Endodermal cell (in vitro differentiated cells): ENCODE measurements around the gene SMCO4. TPM values are rescaled to one million over a fixed set of nuclear protein-coding genes. Genes with fewer than 3 reads are reported as not detected.

Experiments used
- DNase-seq: peaks from one replicate; pipeline ENCODE4 v3.0.0-alpha.2; 2017
- H3K27ac ChIP-seq: 2 replicates; pipeline ENCODE4 v1.5.1; 2013; ENCODE audit warnings: mild to moderate bottlenecking, low read depth, low read length, moderate library complexity
- H3K27me3 ChIP-seq: 2 replicates; pipeline ENCODE4 v1.6.1; 2013; ENCODE audit warnings: mild to moderate bottlenecking, low read length, moderate library complexity; ENCODE audit not compliant: insufficient read depth, control insufficient read depth, poor library complexity, severe bottlenecking
- H3K36me3 ChIP-seq: 2 replicates; pipeline ENCODE4 v1.7.0; 2013; ENCODE audit warnings: mild to moderate bottlenecking, low read length, moderate library complexity; ENCODE audit not compliant: control insufficient read depth, insufficient read depth
- H3K4me1 ChIP-seq: one replicate; pipeline ENCODE4 v1.7.0; 2013; ENCODE audit warnings: low read length; ENCODE audit not compliant: control insufficient read depth, insufficient read depth
- H3K4me3 ChIP-seq: 2 replicates; pipeline ENCODE4 v1.5.1; 2013; ENCODE audit warnings: mild to moderate bottlenecking, low read length, moderate library complexity
- H3K9ac ChIP-seq: 2 replicates; pipeline ENCODE4 v1.6.1; 2013; ENCODE audit warnings: mild to moderate bottlenecking, low read length, moderate library complexity; ENCODE audit not compliant: poor library complexity, severe bottlenecking; ENCODE audit errors: extremely low read depth
- H3K9me3 ChIP-seq: 2 replicates; pipeline ENCODE4 v1.6.1; 2013; ENCODE audit warnings: mild to moderate bottlenecking, low read length, moderate library complexity; ENCODE audit not compliant: control insufficient read depth
- H3K27ac Mint-ChIP-seq: 2 replicates; pipeline ENCODE4 v1.8.0; 2020; ENCODE audit warnings: mixed read lengths
- H3K27me3 Mint-ChIP-seq: 2 replicates; pipeline ENCODE4 v1.8.0; 2021; ENCODE audit warnings: mild to moderate bottlenecking, mixed read lengths; ENCODE audit not compliant: insufficient read depth
- H3K36me3 Mint-ChIP-seq: 2 replicates; pipeline ENCODE4 v1.8.0; 2020; ENCODE audit warnings: low read depth, mixed read lengths
- H3K4me1 Mint-ChIP-seq: 2 replicates; pipeline ENCODE4 v1.8.0; 2020; ENCODE audit warnings: mixed read lengths
- H3K4me3 Mint-ChIP-seq: 2 replicates; pipeline ENCODE4 v1.8.0; 2020; ENCODE audit warnings: mild to moderate bottlenecking, moderate library complexity, mixed read lengths
- H3K9me3 Mint-ChIP-seq: 2 replicates; pipeline ENCODE4 v1.8.0; 2020; ENCODE audit warnings: mild to moderate bottlenecking, mixed read lengths
- WGBS, 2 experiments: methylation state at CpG; one replicate each; pipeline versions ENCODE4 v1.1.5 to v1.1.7; 2013; ENCODE audit warnings: missing lambda C conversion rate in 2 of 2, mixed read lengths in 1 of 2; ENCODE audit not compliant: insufficient coverage in 1 of 2, insufficient read length in 1 of 2; 5-methylcytosine and 5-hydroxymethylcytosine counted together
- total RNA-seq, 2 donors: library from RNA; stranded (reverse); fragmentation: NEBNext Ultra II Directional in 1 of 2; extraction: Animal tissue kit (Norgen Biotek cat#: 25700) in 1 of 2; gene quantifications; 2 replicates in 1 of 2; 3 replicates in 1 of 2; pipeline ENCODE4 v1.2.1, GENCODE V29; 2021
- TF ChIP-seq, protein P1 (sequence below): fragments of 200-600 bp; sonication (generic); conservative IDR thresholded peaks from 2 replicates; pipeline ENCODE4 v1.5.0; 2021; ENCODE audit warnings: antibody characterized with exemption, mild to moderate bottlenecking

The SMCO4 gene
- total RNA-seq, 2 donors from 2014 or later: 27.3 to 47.7 TPM

GRCh38 chr11:93540896-93541553 is 2.2 kb downstream of the SMCO4 start:
- H3K27ac ChIP-seq: no peak overlapping the region
- no peak overlapping the region for H3K4me3 ChIP-seq
- H3K9me3 ChIP-seq: no peaks in the 10 kb centered on the region
- Mint-ChIP-seq H3K9me3 (no peaks in the 10 kb centered on the region), H3K27ac (no peak overlapping the region), H3K27me3 (peaks cover 19% of the 10 kb centered on the region), H3K4me1 (peaks cover 34% of the 10 kb centered on the region), H3K36me3 (no peaks in the 10 kb centered on the region), H3K4me3 (no peak overlapping the region)
- no peaks in the 10 kb centered on the region for H3K36me3 ChIP-seq
- H3K9ac ChIP-seq: no peak overlapping the region
- 89 to 100% methylated on average over 1 of the region's 1 CpG for WGBS, 2 experiments
- no peaks in the 10 kb centered on the region for H3K4me1 ChIP-seq
- no peak for DNase-seq
- TF ChIP-seq, protein P1, sequence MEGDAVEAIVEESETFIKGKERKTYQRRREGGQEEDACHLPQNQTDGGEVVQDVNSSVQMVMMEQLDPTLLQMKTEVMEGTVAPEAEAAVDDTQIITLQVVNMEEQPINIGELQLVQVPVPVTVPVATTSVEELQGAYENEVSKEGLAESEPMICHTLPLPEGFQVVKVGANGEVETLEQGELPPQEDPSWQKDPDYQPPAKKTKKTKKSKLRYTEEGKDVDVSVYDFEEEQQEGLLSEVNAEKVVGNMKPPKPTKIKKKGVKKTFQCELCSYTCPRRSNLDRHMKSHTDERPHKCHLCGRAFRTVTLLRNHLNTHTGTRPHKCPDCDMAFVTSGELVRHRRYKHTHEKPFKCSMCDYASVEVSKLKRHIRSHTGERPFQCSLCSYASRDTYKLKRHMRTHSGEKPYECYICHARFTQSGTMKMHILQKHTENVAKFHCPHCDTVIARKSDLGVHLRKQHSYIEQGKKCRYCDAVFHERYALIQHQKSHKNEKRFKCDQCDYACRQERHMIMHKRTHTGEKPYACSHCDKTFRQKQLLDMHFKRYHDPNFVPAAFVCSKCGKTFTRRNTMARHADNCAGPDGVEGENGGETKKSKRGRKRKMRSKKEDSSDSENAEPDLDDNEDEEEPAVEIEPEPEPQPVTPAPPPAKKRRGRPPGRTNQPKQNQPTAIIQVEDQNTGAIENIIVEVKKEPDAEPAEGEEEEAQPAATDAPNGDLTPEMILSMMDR: no peak
- peaks cover 11% of the 10 kb centered on the region for H3K27me3 ChIP-seq

DNA sequence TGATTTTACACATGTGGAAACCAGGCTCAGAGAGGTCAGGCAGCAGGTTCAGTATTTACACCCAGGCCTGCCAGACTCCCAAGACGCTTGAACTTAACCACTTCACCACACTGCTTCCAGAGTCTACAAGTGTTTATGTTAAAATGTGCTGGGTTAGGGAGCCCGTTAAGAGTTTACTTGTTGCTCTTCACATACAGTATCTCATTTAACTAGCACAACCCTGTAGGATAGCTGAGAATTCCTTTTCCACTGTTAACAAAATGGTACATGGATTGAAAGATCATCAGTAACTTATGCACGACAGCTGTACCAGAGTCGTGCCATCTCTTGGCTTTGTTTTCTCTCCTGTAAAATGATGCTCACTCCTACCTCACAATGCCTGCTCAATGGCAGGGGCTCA is 2.9 kb downstream of the SMCO4 start:
- Histone ChIP-seq H3K4me1 (no peaks in the 10 kb centered on the region), H3K36me3 (no peaks in the 10 kb centered on the region), H3K27me3 (peaks cover 11% of the 10 kb centered on the region), H3K9ac (no peak overlapping the region), H3K9me3 (no peaks in the 10 kb centered on the region), H3K4me3 (no peak overlapping the region), H3K27ac (no peak overlapping the region)
- Mint-ChIP-seq H3K36me3 (no peaks in the 10 kb centered on the region), H3K27me3 (peaks cover 16% of the 10 kb centered on the region), H3K4me1 (peaks cover 36% of the 10 kb centered on the region), H3K27ac (no peak overlapping the region), H3K4me3 (no peak overlapping the region), H3K9me3 (no peaks in the 10 kb centered on the region)
- WGBS, 2 experiments: 80 to 96% methylated on average over 2 to 4 of the region's 4 CpGs
- DNase-seq: no peak
- TF ChIP-seq, protein P1: no peak

- TF ChIP-seq, protein P1: no peak
- Mint-ChIP-seq H3K4me1 (peaks cover 39% of the 10 kb centered on the region), H3K4me3 (no peak overlapping the region), H3K27me3 (peaks cover 3% of the 10 kb centered on the region), H3K36me3 (no peaks in the 10 kb centered on the region), H3K9me3 (no peaks in the 10 kb centered on the region), H3K27ac (no peak overlapping the region)
- Histone ChIP-seq H3K36me3 (no peaks in the 10 kb centered on the region), H3K4me3 (no peak overlapping the region), H3K9ac (no peak overlapping the region), H3K9me3 (no peaks in the 10 kb centered on the region), H3K4me1 (peaks cover 6% of the 10 kb centered on the region), H3K27me3 (no peaks in the 10 kb centered on the region), H3K27ac (no peak overlapping the region)
- WGBS, 2 experiments: 93% methylated on average over 7 to 14 of the region's 14 CpGs
- DNase-seq: no peak
Measured at GRCh38 chr11:93537767-93538261, 5.4 kb downstream of the SMCO4 start.
